DOHH2 (cell line): Measurements from ENCODE around the gene CDC42BPA.

Experiments used
- H3F3A ChIP-seq: fragments of 200-600 bp; sonication (generic), shearing (Covaris generic); 2 replicates; pipeline ENCODE4 v1.6.0; 2016; ENCODE audit warnings: antibody characterized with exemption, mild to moderate bottlenecking; ENCODE audit not compliant: control insufficient read depth, insufficient read depth
- H3K27ac ChIP-seq: fragments of 200-600 bp; sonication (generic); 2 replicates; pipeline ENCODE4 v1.5.1; 2014; ENCODE audit warnings: low read depth, mild to moderate bottlenecking, low read length, moderate library complexity
- H3K27me3 ChIP-seq: fragments of 200-600 bp; sonication (generic); 2 replicates; pipeline ENCODE4 v1.6.1; 2014; ENCODE audit warnings: mild to moderate bottlenecking, low read length, mixed read lengths; ENCODE audit not compliant: control insufficient read depth
- H3K36me3 ChIP-seq: fragments of 200-600 bp; sonication (generic); 2 replicates; pipeline ENCODE4 v1.6.1; 2014; ENCODE audit warnings: mild to moderate bottlenecking, low read length, moderate library complexity, mixed read lengths; ENCODE audit not compliant: control insufficient read depth
- H3K4me1 ChIP-seq: fragments of 200-600 bp; sonication (generic); 2 replicates; pipeline ENCODE4 v1.6.1; 2014; ENCODE audit warnings: mild to moderate bottlenecking, low read length, mixed read lengths; ENCODE audit not compliant: control insufficient read depth
- H3K4me2 ChIP-seq: fragments of 200-600 bp; sonication (generic); 2 replicates; pipeline ENCODE4 v1.6.0; 2014; ENCODE audit warnings: mild to moderate bottlenecking, low read length, moderate library complexity
- H3K4me3 ChIP-seq: fragments of 200-600 bp; sonication (generic); 2 replicates; pipeline ENCODE4 v1.5.1; 2014; ENCODE audit warnings: mild to moderate bottlenecking, low read length, mixed read lengths
- H3K79me2 ChIP-seq: fragments of 200-600 bp; sonication (generic); 2 replicates; pipeline ENCODE4 v1.6.1; 2014; ENCODE audit warnings: mild to moderate bottlenecking, low read length, mixed read lengths; ENCODE audit not compliant: control insufficient read depth
- H3K9me2 ChIP-seq: fragments of 200-600 bp; sonication (generic); replicated peaks from 2 replicates; pipeline ENCODE4 v1.6.1; 2014; ENCODE audit warnings: mild to moderate bottlenecking, low read length, mixed read lengths; ENCODE audit not compliant: control insufficient read depth
- H3K9me3 ChIP-seq: fragments of 200-600 bp; sonication (generic); 2 replicates; pipeline ENCODE4 v1.6.1; 2014; ENCODE audit warnings: antibody characterized with exemption, low read length, mixed read lengths; ENCODE audit not compliant: control insufficient read depth, insufficient read depth
- H4K20me1 ChIP-seq: fragments of 200-600 bp; sonication (generic); 2 replicates; pipeline ENCODE4 v1.6.0; 2014; ENCODE audit warnings: low read depth, mild to moderate bottlenecking, antibody characterized with exemption, low read length, moderate library complexity; ENCODE audit not compliant: control insufficient read depth, insufficient read depth
- EZH2phosphoT487 ChIP-seq: fragments of 200-600 bp; sonication (generic); IDR thresholded peaks from 2 replicates; pipeline ENCODE4 v1.6.1; 2017; ENCODE audit warnings: borderline replicate concordance, mild to moderate bottlenecking, antibody characterized with exemption, low read length, moderate library complexity, mixed read lengths
- TF ChIP-seq, protein P1 (sequence below): fragments of 200-600 bp; sonication (generic); IDR thresholded peaks from one replicate; pipeline ENCODE4 v1.5.1; 2014; ENCODE audit warnings: antibody characterized with exemption, mild to moderate bottlenecking, low read depth, low read length; ENCODE audit not compliant: poor library complexity, severe bottlenecking

CDC42BPA gene

DNA sequence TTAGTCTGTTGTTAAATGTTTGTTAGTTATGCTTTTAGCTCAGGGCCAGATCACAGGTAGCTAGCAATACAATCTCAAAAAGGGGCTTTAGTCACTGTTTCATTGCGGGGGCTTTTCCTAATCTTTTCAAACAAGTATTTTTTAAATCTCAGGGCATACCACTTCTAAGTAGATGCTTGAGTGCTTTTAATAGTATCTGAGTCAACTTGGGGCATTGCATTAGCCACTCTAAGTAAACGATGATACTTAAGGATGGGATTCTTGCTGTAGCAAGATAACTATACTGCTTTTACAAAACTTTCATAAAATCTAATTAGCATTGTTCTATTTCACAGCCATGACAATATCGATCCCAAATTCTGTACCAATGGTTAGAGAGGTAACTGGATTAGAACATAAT lies 11.6 kb downstream of the CDC42BPA start:
- H3F3A ChIP-seq, result no peaks in the 10 kb centered on the region
- H4K20me1 ChIP-seq, result no peaks in the 10 kb centered on the region
- TF ChIP-seq EZH2phosphoT487, result no peak
- TF ChIP-seq, protein P1, sequence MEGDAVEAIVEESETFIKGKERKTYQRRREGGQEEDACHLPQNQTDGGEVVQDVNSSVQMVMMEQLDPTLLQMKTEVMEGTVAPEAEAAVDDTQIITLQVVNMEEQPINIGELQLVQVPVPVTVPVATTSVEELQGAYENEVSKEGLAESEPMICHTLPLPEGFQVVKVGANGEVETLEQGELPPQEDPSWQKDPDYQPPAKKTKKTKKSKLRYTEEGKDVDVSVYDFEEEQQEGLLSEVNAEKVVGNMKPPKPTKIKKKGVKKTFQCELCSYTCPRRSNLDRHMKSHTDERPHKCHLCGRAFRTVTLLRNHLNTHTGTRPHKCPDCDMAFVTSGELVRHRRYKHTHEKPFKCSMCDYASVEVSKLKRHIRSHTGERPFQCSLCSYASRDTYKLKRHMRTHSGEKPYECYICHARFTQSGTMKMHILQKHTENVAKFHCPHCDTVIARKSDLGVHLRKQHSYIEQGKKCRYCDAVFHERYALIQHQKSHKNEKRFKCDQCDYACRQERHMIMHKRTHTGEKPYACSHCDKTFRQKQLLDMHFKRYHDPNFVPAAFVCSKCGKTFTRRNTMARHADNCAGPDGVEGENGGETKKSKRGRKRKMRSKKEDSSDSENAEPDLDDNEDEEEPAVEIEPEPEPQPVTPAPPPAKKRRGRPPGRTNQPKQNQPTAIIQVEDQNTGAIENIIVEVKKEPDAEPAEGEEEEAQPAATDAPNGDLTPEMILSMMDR, result no peak
- H3K9me2 ChIP-seq, result no peaks in the 10 kb centered on the region
- no peaks in the 10 kb centered on the region for H3K27me3 ChIP-seq
- no peaks in the 10 kb centered on the region for H3K9me3 ChIP-seq
- no peaks in the 10 kb centered on the region for H3K4me1 ChIP-seq
- H3K4me2 ChIP-seq, result no peak overlapping the region
- no peaks in the 10 kb centered on the region for H3K79me2 ChIP-seq
- H3K4me3 ChIP-seq, result no peak overlapping the region
- no peaks in the 10 kb centered on the region for H3K36me3 ChIP-seq
- H3K27ac ChIP-seq, result no peak overlapping the region

DNA sequence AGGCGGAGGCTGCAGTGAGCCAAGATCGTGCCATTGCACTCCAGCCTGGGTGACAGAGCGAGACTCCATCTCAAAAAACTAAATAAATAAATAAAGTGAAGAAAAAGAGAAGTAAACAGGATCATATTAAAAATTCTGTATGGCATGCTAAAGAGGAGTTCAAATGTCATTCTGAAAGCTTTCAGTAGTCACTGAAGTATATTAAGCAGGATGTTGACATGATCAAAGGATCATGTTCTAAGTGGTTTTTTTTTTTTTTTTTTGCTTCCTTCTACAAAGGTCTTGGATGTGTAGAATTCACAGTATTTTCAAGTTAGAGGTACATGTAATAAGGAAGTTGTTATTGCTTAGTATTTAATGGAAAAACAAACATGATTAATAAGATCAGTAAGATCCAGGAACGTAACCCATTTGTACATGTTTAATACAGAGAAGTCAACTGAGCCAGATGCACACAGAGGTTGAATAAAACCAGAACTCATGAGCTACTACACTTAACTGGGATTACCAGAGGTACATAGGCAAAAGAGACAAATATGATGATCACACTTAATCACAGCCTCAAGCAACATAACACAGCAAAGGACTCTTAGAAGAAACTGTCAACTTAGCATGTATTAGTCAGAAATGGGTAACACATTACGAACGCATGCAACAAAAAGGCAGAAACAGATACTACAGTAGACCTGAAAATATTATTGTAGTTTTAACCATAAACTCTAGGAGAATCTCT lies 12.2 kb downstream of the CDC42BPA start:
- Histone ChIP-seq H3K79me2 (no peaks in the 10 kb centered on the region), H3K4me1 (no peaks in the 10 kb centered on the region), H3F3A (no peaks in the 10 kb centered on the region), H3K36me3 (no peaks in the 10 kb centered on the region), H3K27ac (no peak overlapping the region), H3K9me3 (no peaks in the 10 kb centered on the region), H4K20me1 (no peaks in the 10 kb centered on the region), H3K9me2 (no peaks in the 10 kb centered on the region), H3K4me3 (no peak overlapping the region), H3K4me2 (no peak overlapping the region), H3K27me3 (no peaks in the 10 kb centered on the region)
- TF ChIP-seq, protein P1, result no peak
- no peak for TF ChIP-seq EZH2phosphoT487

DNA sequence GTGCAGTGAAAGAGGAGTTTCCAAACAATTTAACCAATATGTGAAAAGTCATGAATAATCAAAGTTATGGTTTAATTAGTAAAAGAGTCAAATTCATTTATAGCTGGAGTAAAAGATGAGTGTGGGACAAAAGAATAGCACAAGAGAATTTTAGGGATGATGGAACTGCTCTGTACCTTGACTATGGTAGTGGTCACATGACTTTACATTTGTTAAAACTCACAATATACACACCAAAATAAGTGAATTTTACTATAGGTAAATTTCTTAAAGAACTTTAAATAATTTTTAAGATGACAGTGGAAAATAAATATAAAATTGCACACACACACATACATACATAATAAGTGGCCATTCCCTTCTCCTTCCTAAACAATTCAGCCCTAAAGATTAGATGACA lies 13.6 kb downstream of the CDC42BPA start:
- no peaks in the 10 kb centered on the region for H4K20me1 ChIP-seq
- H3K4me2 ChIP-seq, result no peak overlapping the region
- H3K36me3 ChIP-seq, result no peaks in the 10 kb centered on the region
- no peaks in the 10 kb centered on the region for H3K9me2 ChIP-seq
- TF ChIP-seq, protein P1, result no peak
- TF ChIP-seq EZH2phosphoT487, result no peak
- no peak overlapping the region for H3K27ac ChIP-seq
- H3K4me1 ChIP-seq, result no peaks in the 10 kb centered on the region
- H3F3A ChIP-seq, result no peaks in the 10 kb centered on the region
- H3K4me3 ChIP-seq, result no peak overlapping the region
- H3K27me3 ChIP-seq, result no peaks in the 10 kb centered on the region
- no peaks in the 10 kb centered on the region for H3K9me3 ChIP-seq
- H3K79me2 ChIP-seq, result no peaks in the 10 kb centered on the region
